Prostate gland (tissue), 2 donors: ENCODE measurements around the gene CMSS1. TPM values are rescaled to one million over a fixed set of nuclear protein-coding genes. Genes with fewer than 3 reads are reported as not detected.

ENCODE experiments used
- DNase-seq: peaks from one replicate; pipeline ENCODE4 v3.0.0-alpha.2; 2019; ENCODE audit warnings: low spot score
- H3K27ac ChIP-seq, 2 donors: fragments of 200-600 bp; sonication (generic); 2 replicates each; pipeline ENCODE4 v1.5.1; 2017 to 2019
- H3K27me3 ChIP-seq: fragments of 200-600 bp; sonication (generic); replicated peaks from 2 replicates; pipeline ENCODE4 v1.5.1; 2019; ENCODE audit not compliant: insufficient read depth
- H3K36me3 ChIP-seq, 2 donors: fragments of 200-600 bp; sonication (generic); 1 replicate in 1 of 2; 2 replicates in 1 of 2; pipeline versions ENCODE4 v1.5.1 to v1.8.1; 2017 to 2019
- H3K4me1 ChIP-seq: fragments of 200-600 bp; sonication (generic); replicated peaks from 2 replicates; pipeline ENCODE4 v1.5.1; 2019
- H3K4me3 ChIP-seq, 2 donors: fragments of 200-600 bp; sonication (generic); 2 replicates each; pipeline ENCODE4 v1.5.1; 2017 to 2019
- H3K9me3 ChIP-seq: fragments of 200-600 bp; sonication (generic); 2 replicates; pipeline ENCODE4 v1.5.1; 2017
- CTCF ChIP-seq, 4 experiments: fragments of 200-600 bp in 2 of 4; fragments of 450-650 bp in 2 of 4; sonication (generic) in 2 of 4; IDR thresholded peaks; 1 replicate in 3 of 4; 2 replicates in 1 of 4; pipeline ENCODE4 v1.5.1; 2016 to 2019; ENCODE audit warnings: antibody characterized with exemption in 4 of 4, mild to moderate bottlenecking in 2 of 4, moderate library complexity in 2 of 4
- POLR2A ChIP-seq: fragments of 450-650 bp; IDR thresholded peaks from one replicate; pipeline ENCODE4 v1.6.1; 2016; ENCODE audit warnings: antibody characterized with exemption, mild to moderate bottlenecking
- POLR2AphosphoS5 ChIP-seq: sonication (generic); formaldehyde crosslinking; IDR thresholded peaks from one replicate; pipeline ENCODE4 v1.6.1; 2017; ENCODE audit warnings: antibody characterized with exemption
- WGBS: methylation state at CpG from one replicate; pipeline ENCODE4 v1.1.5; 2018; 5-methylcytosine and 5-hydroxymethylcytosine counted together
- intact Hi-C: fragments of 100-400 bp; cut with DNase I; formaldehyde crosslinking; loops from one replicate; pipeline ENCODE4 v1.14.2; 2022
- total RNA-seq, 2 donors: library from RNA; depleted of rRNA; stranded (reverse); fragments of >200 nt; gene quantifications; one replicate each; pipeline ENCODE4 v1.1.0, GENCODE V29; 2016

CMSS1 gene
- total RNA-seq, 2 donors from 2014 or later = 10.2 to 13.6 TPM

DNA sequence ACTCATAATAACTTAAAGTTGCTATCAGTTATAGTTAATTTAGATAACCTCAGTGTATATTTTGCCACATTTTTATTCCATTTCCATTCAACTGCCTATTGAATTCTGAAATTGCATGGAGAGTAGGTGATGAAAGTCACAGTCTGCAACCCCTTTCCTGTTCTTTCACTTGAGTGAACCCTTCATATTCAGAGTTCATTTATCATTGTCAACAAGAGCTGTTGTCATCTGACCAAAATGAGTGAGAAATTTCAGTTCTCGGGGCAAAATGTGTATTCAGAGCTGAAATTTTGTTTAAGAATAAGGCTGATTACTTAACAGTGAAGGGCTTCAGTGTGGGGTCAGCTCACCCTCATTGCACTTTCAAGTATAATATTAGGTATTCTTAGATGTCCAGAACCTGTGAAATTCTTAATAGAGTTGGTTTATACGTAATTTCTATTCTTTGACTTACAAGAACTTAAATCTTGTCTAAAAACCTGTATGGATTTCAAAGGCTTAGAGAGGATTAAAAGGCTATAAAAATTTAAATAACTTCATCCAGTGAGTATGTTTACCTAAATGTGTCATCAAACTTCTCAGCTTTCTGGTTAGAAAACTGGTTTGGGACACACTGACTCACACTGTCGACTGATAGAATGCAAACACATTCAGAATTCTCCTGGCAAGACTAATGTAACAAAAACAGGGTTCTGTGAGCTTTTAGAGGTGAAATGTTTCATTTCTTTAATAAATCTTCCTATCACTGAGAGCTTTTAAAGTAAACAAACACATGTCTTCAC is 92.2 kb downstream of the CMSS1 start:
- Histone ChIP-seq H3K4me1 (no peaks in the 10 kb centered on the region), H3K27me3 (no peaks in the 10 kb centered on the region), H3K27ac (no peak overlapping the region), H3K4me3 (no peak overlapping the region), H3K9me3 (no peaks in the 10 kb centered on the region), H3K36me3 (no peaks in the 10 kb centered on the region)
- intact Hi-C loops = no loop called here
- TF ChIP-seq POLR2A = no peak
- no peak for TF ChIP-seq POLR2AphosphoS5
- no peak for TF ChIP-seq CTCF (IDR thresholded peaks at IDR 0.05)
- WGBS = 27% methylated on average over 3 of the region's 3 CpGs
- no peak for DNase-seq

DNA sequence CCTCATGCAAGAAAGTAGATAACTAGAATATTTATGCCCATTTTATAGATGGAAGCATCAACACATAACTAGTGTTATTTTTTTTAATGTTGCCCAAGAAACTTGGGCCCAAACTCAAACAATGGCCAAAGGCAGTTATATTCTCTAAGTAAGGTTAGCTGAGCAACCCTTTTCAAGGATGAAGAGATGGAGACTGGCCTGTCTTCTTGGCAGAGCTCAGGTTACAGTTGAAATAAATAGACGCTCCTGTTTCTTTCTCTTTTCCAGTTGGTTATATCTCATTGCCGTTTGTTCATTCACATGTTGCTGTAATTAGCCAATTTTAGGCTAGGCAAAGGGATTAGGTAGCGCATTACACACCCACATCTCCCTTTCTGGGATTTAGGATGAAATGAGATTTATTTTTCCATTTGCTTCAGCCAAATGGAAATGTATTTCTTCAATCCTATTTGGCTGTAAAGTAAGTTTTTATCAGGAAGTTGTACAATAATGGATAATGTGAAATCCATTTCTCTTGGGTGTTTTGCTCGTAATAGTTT is 93.2 kb downstream of the CMSS1 start:
- no peak overlapping the region for H3K4me3 ChIP-seq
- H3K27ac ChIP-seq = no peak overlapping the region
- intact Hi-C loops = no loop called here
- H3K36me3 ChIP-seq = no peaks in the 10 kb centered on the region
- TF ChIP-seq CTCF (IDR thresholded peaks at IDR 0.05) (no peak), POLR2AphosphoS5 (no peak), POLR2A (no peak)
- no peaks in the 10 kb centered on the region for H3K4me1 ChIP-seq
- DNase-seq = no peak
- 81% methylated on average over 4 of the region's 4 CpGs for WGBS
- no peaks in the 10 kb centered on the region for H3K27me3 ChIP-seq
- no peaks in the 10 kb centered on the region for H3K9me3 ChIP-seq

GRCh38 chr3:99911433-99911832 is 93.8 kb downstream of the CMSS1 start:
- H3K9me3 ChIP-seq = no peaks in the 10 kb centered on the region
- no peaks in the 10 kb centered on the region for H3K4me1 ChIP-seq
- TF ChIP-seq CTCF (IDR thresholded peaks at IDR 0.05) = no peak
- no peak for TF ChIP-seq POLR2AphosphoS5
- TF ChIP-seq POLR2A = no peak
- H3K27ac ChIP-seq = no peak overlapping the region
- intact Hi-C loops = no loop called here
- H3K4me3 ChIP-seq = no peak overlapping the region
- no peak for DNase-seq
- no peaks in the 10 kb centered on the region for H3K36me3 ChIP-seq
- H3K27me3 ChIP-seq = no peaks in the 10 kb centered on the region
- 80% methylated on average over 3 of the region's 3 CpGs for WGBS

GRCh38 chr3:99915906-99916432 is 98.3 kb downstream of the CMSS1 start:
- DNase-seq = no peak
- 89% methylated on average over 3 of the region's 3 CpGs for WGBS
- Histone ChIP-seq H3K36me3 (no peaks in the 10 kb centered on the region), H3K27ac (no peak overlapping the region), H3K4me1 (no peaks in the 10 kb centered on the region), H3K4me3 (no peak overlapping the region), H3K9me3 (no peaks in the 10 kb centered on the region), H3K27me3 (no peaks in the 10 kb centered on the region)
- TF ChIP-seq POLR2A (no peak), POLR2AphosphoS5 (no peak), CTCF (IDR thresholded peaks at IDR 0.05) (no peak)
- intact Hi-C loops = no loop called here

DNA sequence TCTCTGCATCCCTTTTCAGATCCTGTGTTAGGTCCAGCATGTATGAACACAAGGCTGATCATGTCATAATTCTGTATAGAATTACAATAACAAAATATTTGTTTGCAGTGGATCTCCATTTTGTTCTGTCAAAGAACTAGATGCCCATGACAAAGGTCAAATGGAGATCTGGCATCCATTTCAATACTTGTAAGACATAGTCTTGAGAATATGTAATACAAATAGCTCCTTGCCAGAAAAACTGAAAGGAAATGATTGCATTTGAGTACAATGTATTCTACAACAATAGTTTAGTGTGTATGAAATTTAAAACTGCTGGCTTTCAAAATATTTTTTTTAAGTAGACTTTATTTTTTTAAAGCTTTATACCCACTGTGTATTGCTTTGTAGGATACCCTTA is 101.1 kb downstream of the CMSS1 start:
- H3K27me3 ChIP-seq = no peaks in the 10 kb centered on the region
- no peak overlapping the region for H3K27ac ChIP-seq
- H3K4me3 ChIP-seq = no peak overlapping the region
- intact Hi-C loops = no loop called here
- no peaks in the 10 kb centered on the region for H3K4me1 ChIP-seq
- DNase-seq = no peak
- TF ChIP-seq POLR2A (no peak), CTCF (IDR thresholded peaks at IDR 0.05) (no peak), POLR2AphosphoS5 (no peak)
- H3K9me3 ChIP-seq = no peaks in the 10 kb centered on the region
- H3K36me3 ChIP-seq = no peaks in the 10 kb centered on the region
